ENCODE results near the gene AUTS2.

The AUTS2 gene

DNA sequence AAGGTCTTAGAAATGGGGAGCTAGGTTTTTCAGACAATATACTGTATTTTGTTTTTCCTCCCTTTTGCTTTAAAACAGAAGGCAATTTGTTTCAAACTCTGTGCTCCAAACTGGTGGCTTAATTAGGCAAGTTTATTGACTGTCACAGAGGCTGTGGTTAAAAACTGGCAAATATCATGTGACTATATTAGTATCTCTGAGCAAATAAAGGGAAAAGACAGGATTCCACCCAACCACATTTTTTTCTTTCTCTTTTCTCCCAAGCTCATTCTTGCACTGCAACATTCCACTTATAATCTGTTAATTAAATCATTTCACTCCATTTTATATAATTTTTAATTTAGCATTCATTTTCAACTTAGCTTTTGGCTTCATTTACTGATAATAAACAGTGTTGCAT lies 615.8 kb downstream of the AUTS2 start:
- no peak overlapping the region for H3K27ac ChIP-seq (ENCODE audit: low read length)
- no peaks in the 10 kb centered on the region for H3K9me3 ChIP-seq (ENCODE audit: control insufficient read depth in 1 of 2, low read length in 2 of 2)
- no peaks in the 10 kb centered on the region for H3K27me3 ChIP-seq (ENCODE audit: low read depth, low read length)
- no peaks in the 10 kb centered on the region for H3K36me3 ChIP-seq (ENCODE audit: control insufficient read depth in 1 of 2, insufficient read depth in 2 of 2, low read length in 2 of 2)
- peaks cover 0 to 4% of the 10 kb centered on the region in 2 donors for H3K4me1 ChIP-seq (ENCODE audit: control insufficient read depth in 1 of 2, insufficient read depth in 2 of 2, low read length in 2 of 2)
- no peak overlapping the region for H3K4me3 ChIP-seq (ENCODE audit: low read depth in 1 of 2, low read length in 2 of 2)

DNA sequence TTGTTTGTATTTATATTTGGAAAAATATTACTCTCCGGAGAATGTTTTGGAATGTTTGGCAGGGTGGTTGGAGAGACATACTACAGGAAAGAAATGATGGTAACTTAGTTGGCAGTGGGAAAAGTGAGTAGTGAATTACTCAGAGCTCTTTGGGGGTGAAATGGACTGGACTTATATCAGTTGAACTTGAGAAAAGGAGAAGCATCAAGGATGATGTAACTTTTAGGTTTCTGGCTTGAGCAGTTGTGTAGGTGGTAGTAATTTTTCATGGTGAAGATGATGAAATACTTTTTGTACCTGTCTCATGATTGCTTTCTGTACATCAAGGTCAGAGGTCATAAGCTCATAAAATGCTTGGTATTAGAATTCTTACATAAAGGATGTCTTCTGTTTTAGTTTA lies 617.2 kb downstream of the AUTS2 start:
- no peak overlapping the region for H3K4me3 ChIP-seq (ENCODE audit: low read depth in 1 of 2, low read length in 2 of 2)
- no peaks in the 10 kb centered on the region for H3K36me3 ChIP-seq (ENCODE audit: control insufficient read depth in 1 of 2, insufficient read depth in 2 of 2, low read length in 2 of 2)
- H3K9me3 ChIP-seq (ENCODE audit: control insufficient read depth in 1 of 2, low read length in 2 of 2), result no peaks in the 10 kb centered on the region
- peaks cover 0 to 4% of the 10 kb centered on the region in 2 donors for H3K4me1 ChIP-seq (ENCODE audit: control insufficient read depth in 1 of 2, insufficient read depth in 2 of 2, low read length in 2 of 2)
- no peaks in the 10 kb centered on the region for H3K27me3 ChIP-seq (ENCODE audit: low read depth, low read length)
- H3K27ac ChIP-seq (ENCODE audit: low read length), result no peak overlapping the region

DNA sequence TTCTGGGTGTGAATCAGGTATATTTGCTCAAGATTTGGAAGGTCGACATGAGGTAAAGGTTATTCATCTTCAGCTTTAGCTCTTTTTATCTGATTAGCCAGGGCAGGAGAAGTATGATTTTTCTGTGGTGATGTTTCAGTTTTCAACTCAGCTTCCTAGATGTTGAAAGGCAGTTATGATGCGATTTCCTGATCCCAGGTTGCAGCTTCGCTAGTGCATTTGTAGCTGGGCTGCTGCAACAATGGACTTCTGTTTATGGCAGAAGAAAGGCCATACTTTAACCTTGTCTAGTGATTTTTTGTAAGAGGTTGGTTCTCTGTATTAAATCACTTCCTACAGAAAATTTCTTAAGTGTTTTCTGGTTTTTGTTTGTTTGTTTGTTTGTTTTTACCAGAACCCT lies 619.3 kb downstream of the AUTS2 start:
- Histone ChIP-seq H3K27ac (ENCODE audit: low read length) (no peak overlapping the region), H3K4me3 (ENCODE audit: low read depth in 1 of 2, low read length in 2 of 2) (no peak overlapping the region), H3K27me3 (ENCODE audit: low read depth, low read length) (no peaks in the 10 kb centered on the region), H3K36me3 (ENCODE audit: control insufficient read depth in 1 of 2, insufficient read depth in 2 of 2, low read length in 2 of 2) (no peaks in the 10 kb centered on the region), H3K4me1 (ENCODE audit: control insufficient read depth in 1 of 2, insufficient read depth in 2 of 2, low read length in 2 of 2) (peaks cover 0 to 4% of the 10 kb centered on the region in 2 donors), H3K9me3 (ENCODE audit: control insufficient read depth in 1 of 2, low read length in 2 of 2) (no peaks in the 10 kb centered on the region)

DNA sequence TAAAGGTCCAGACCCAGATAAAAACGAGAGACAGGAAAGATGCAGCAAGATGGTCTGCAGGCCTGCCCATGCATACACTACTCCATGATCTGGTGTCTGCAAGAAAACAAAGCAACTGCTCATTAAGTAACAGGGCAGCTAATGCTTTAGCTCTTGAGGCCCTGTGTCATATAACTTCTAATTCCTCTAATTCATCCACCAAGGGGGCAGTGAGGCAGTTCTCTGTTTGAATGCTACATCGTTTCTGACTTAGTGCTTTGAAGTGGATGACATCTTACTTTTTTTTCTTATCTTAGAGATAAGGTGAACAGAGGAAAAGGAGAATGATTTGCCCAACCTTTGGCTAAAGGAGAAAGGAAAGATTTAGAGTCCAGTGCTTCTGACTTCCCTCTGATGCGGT lies 619.7 kb downstream of the AUTS2 start:
- Histone ChIP-seq H3K27ac (ENCODE audit: low read length) (no peak overlapping the region), H3K36me3 (ENCODE audit: control insufficient read depth in 1 of 2, insufficient read depth in 2 of 2, low read length in 2 of 2) (no peaks in the 10 kb centered on the region), H3K4me3 (ENCODE audit: low read depth in 1 of 2, low read length in 2 of 2) (no peak overlapping the region), H3K9me3 (ENCODE audit: control insufficient read depth in 1 of 2, low read length in 2 of 2) (no peaks in the 10 kb centered on the region), H3K4me1 (ENCODE audit: control insufficient read depth in 1 of 2, insufficient read depth in 2 of 2, low read length in 2 of 2) (peaks cover 0 to 4% of the 10 kb centered on the region in 2 donors), H3K27me3 (ENCODE audit: low read depth, low read length) (no peaks in the 10 kb centered on the region)

DNA sequence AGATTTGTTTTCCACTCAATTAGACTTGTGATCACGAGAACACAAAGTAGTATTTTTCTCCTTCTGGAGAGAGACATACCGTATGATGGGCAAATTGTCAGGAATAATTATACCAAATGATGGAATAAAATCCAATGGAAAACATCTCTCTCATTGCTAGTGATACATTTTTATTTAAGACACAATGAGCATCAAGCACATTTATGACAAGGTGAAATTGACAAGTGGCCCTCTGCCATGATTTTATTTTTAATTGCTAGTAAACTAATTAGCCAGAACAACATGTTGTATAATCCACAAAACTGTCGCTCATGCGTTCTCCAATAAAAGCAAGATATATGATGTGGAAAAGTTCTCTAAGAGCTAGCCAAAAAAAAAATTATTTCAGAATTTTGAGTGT lies 620.8 kb downstream of the AUTS2 start:
- Histone ChIP-seq H3K4me3 (ENCODE audit: low read depth in 1 of 2, low read length in 2 of 2) (no peak overlapping the region), H3K27ac (ENCODE audit: low read length) (no peak overlapping the region), H3K27me3 (ENCODE audit: low read depth, low read length) (no peaks in the 10 kb centered on the region), H3K9me3 (ENCODE audit: control insufficient read depth in 1 of 2, low read length in 2 of 2) (no peaks in the 10 kb centered on the region), H3K36me3 (ENCODE audit: control insufficient read depth in 1 of 2, insufficient read depth in 2 of 2, low read length in 2 of 2) (no peaks in the 10 kb centered on the region), H3K4me1 (ENCODE audit: control insufficient read depth in 1 of 2, insufficient read depth in 2 of 2, low read length in 2 of 2) (peaks cover 0 to 4% of the 10 kb centered on the region in 2 donors)

DNA sequence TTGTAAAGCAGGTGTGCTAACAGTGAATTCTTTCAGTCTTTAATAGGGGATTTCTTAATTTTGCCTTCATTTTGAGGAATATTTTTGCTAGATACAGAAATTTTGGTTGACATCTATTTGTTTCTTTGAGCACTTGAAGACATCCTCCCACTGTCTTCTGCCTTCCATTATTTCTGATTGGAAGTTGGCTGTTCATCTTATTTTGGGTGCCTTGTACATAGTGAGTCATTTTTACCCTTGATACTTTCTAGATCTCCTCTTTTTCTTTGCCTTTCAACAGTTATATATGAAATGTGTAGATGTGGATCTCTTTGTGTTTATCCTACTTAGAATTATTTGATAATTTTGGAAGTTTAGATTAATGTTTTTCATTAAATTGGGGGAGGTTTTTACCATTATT lies 631.0 kb downstream of the AUTS2 start:
- no peak overlapping the region for H3K4me3 ChIP-seq (ENCODE audit: low read depth in 1 of 2, low read length in 2 of 2)
- no peaks in the 10 kb centered on the region for H3K27me3 ChIP-seq (ENCODE audit: low read depth, low read length)
- no peaks in the 10 kb centered on the region for H3K36me3 ChIP-seq (ENCODE audit: control insufficient read depth in 1 of 2, insufficient read depth in 2 of 2, low read length in 2 of 2)
- H3K9me3 ChIP-seq (ENCODE audit: control insufficient read depth in 1 of 2, low read length in 2 of 2), result peaks cover 0 to 10% of the 10 kb centered on the region in 2 donors
- no peak overlapping the region for H3K27ac ChIP-seq (ENCODE audit: low read length)
- H3K4me1 ChIP-seq (ENCODE audit: control insufficient read depth in 1 of 2, insufficient read depth in 2 of 2, low read length in 2 of 2), result no peaks in the 10 kb centered on the region

DNA sequence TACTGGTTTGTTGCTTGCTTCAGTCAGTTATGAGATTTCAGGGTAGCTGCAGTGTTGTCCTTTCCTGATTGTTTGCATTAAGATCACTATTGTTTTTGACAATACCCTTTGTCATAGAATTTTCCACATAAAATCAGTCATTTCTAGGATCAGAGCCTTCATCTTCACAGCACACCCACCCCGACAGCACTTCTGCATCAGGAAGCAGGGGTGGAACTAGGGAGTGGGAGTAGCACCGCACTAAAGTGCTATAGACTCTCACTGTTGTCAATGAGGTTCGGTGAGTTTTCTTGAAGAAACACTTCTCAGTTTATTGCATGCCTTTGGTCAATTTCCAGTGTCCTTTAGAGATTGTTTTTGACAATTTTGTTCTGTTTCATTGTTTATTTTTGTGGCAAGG lies 632.5 kb downstream of the AUTS2 start:
- Histone ChIP-seq H3K4me3 (ENCODE audit: low read depth in 1 of 2, low read length in 2 of 2) (no peak overlapping the region), H3K9me3 (ENCODE audit: control insufficient read depth in 1 of 2, low read length in 2 of 2) (peaks cover 0 to 10% of the 10 kb centered on the region in 2 donors), H3K27me3 (ENCODE audit: low read depth, low read length) (no peaks in the 10 kb centered on the region), H3K36me3 (ENCODE audit: control insufficient read depth in 1 of 2, insufficient read depth in 2 of 2, low read length in 2 of 2) (no peaks in the 10 kb centered on the region), H3K4me1 (ENCODE audit: control insufficient read depth in 1 of 2, insufficient read depth in 2 of 2, low read length in 2 of 2) (no peaks in the 10 kb centered on the region), H3K27ac (ENCODE audit: low read length) (no peak overlapping the region)

DNA sequence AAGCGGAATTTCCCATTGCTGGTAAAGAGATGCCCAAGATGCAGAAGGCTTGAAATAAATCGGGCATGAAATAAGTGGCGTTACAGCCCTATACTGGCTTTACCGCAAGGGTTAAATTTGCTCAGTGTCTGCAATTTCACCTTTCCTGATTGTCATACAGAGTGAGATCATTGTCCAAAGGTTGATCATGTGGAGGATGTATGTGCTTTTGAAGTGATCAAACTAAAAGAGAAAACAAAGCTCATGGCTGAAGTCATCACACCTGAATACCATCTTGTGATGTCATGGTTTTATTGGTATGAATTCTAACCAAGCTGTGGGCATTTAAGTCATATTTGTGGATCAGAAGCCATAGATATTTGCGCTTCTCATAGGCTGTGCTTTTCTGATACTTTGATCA lies 635.5 kb downstream of the AUTS2 start:
- Histone ChIP-seq H3K4me1 (ENCODE audit: control insufficient read depth in 1 of 2, insufficient read depth in 2 of 2, low read length in 2 of 2) (no peaks in the 10 kb centered on the region), H3K4me3 (ENCODE audit: low read depth in 1 of 2, low read length in 2 of 2) (no peak overlapping the region), H3K9me3 (ENCODE audit: control insufficient read depth in 1 of 2, low read length in 2 of 2) (peaks cover 0 to 10% of the 10 kb centered on the region in 2 donors), H3K27ac (ENCODE audit: low read length) (no peak overlapping the region), H3K36me3 (ENCODE audit: control insufficient read depth in 1 of 2, insufficient read depth in 2 of 2, low read length in 2 of 2) (no peaks in the 10 kb centered on the region), H3K27me3 (ENCODE audit: low read depth, low read length) (no peaks in the 10 kb centered on the region)

DNA sequence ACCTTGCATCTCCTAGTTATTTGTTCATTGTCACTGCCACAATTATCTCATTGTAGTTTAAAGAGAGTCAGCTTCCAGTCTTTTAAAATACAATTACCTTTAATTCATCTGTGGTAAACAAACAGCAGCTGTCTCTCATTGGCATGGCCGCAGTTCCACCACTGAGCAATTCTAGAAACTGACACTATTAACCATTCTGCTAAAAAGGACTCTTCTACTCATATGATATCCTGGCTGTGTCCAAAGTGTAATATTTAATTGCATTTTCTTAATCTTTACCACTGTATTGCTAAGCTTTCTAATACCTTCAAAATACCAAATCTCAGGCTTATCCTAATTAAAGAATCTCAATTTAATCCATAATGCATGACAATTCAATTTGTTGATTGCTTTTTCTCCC lies 639.0 kb downstream of the AUTS2 start:
- no peaks in the 10 kb centered on the region for H3K4me1 ChIP-seq (ENCODE audit: control insufficient read depth in 1 of 2, insufficient read depth in 2 of 2, low read length in 2 of 2)

DNA sequence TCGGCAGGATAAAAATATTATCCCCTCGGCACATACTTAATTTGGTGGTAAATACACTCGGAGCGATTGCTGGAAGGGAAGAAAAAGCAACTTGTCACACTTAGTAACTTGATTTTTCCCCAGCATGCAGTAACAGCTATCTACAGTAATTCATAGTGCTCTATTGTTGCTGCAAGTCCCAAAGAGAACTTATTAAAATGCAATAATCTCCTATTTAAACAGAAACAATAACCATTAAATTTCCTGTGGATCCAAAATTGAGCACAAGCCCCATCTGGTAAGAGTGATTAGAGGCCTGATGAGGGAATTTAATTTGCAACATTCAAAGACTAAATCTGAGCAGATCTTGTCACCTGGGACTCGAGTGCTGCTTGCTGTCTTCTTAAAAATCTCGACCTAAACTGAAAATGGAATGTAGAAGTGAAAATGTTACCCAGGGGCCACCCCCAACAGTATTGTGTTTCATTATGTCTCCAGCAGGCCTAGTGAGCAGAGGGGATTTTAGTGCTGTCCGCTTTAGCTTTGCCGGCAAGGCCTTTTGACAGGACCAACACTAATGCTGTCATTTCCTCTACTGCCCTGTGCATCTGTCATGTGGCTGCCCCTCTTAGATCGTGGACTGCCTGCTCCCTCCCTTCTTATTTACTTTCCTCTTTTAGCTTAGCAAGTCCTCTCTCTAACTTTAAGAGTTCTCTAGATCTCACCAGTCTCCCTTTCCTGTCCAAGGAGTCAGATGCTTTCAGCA lies 639.7 kb downstream of the AUTS2 start:
- Histone ChIP-seq H3K4me1 (ENCODE audit: control insufficient read depth in 1 of 2, insufficient read depth in 2 of 2, low read length in 2 of 2) (no peaks in the 10 kb centered on the region), H3K9me3 (ENCODE audit: control insufficient read depth in 1 of 2, low read length in 2 of 2) (no peaks in the 10 kb centered on the region), H3K27me3 (ENCODE audit: low read depth, low read length) (no peaks in the 10 kb centered on the region), H3K4me3 (ENCODE audit: low read depth in 1 of 2, low read length in 2 of 2) (no peak overlapping the region), H3K36me3 (ENCODE audit: control insufficient read depth in 1 of 2, insufficient read depth in 2 of 2, low read length in 2 of 2) (no peaks in the 10 kb centered on the region), H3K27ac (ENCODE audit: low read length) (no peak overlapping the region)

More for the DNA sequence above, 639.0 kb downstream of the AUTS2 start:
- H3K4me3 ChIP-seq (ENCODE audit: low read depth in 1 of 2, low read length in 2 of 2), result no peak overlapping the region
- no peaks in the 10 kb centered on the region for H3K36me3 ChIP-seq (ENCODE audit: control insufficient read depth in 1 of 2, insufficient read depth in 2 of 2, low read length in 2 of 2)
- no peaks in the 10 kb centered on the region for H3K27me3 ChIP-seq (ENCODE audit: low read depth, low read length)
- no peaks in the 10 kb centered on the region for H3K9me3 ChIP-seq (ENCODE audit: control insufficient read depth in 1 of 2, low read length in 2 of 2)
- H3K27ac ChIP-seq (ENCODE audit: low read length), result no peak overlapping the region

DNA sequence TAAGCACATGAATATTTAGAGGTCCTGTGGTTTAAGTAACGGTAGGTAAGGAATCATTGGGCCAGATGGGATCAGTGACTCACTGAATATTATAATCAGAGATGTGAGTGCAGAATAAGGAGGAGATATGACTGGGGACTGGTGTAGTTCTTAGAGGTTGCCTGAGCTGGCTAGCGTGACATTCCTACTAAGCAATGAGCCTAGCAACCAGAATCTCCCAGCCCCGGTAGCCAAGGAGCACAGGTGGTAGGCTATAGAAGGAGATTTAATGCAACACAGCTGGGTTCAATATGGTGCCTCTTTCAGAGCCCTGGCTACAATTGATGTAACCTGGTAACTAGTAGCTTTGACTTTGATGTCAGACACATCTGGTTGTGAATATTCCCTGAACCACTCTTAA lies 641.6 kb downstream of the AUTS2 start:
- Histone ChIP-seq H3K36me3 (ENCODE audit: control insufficient read depth in 1 of 2, insufficient read depth in 2 of 2, low read length in 2 of 2) (no peaks in the 10 kb centered on the region), H3K9me3 (ENCODE audit: control insufficient read depth in 1 of 2, low read length in 2 of 2) (no peaks in the 10 kb centered on the region), H3K27me3 (ENCODE audit: low read depth, low read length) (no peaks in the 10 kb centered on the region), H3K4me3 (ENCODE audit: low read depth in 1 of 2, low read length in 2 of 2) (no peak overlapping the region), H3K4me1 (ENCODE audit: control insufficient read depth in 1 of 2, insufficient read depth in 2 of 2, low read length in 2 of 2) (no peaks in the 10 kb centered on the region), H3K27ac (ENCODE audit: low read length) (no peak overlapping the region)

DNA sequence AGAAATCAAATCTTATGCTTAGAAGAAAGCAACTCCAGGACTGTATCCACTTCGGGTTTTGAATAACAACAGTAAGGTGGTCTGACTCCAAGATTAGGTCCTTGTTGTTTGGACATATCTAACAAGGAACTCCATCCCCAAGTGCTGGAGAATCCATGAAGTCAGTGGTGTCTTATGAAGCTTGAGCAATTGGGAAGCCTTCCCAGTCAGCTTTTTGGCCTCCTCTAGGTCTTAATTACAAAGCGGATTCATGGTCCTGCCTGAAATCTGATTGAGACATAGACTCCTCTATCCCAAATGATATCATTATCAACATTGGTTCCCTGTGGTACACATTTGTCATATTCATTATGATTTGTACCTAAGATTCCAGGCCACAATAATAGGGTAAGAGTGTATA lies 642.6 kb downstream of the AUTS2 start:
- H3K27ac ChIP-seq (ENCODE audit: low read length), result no peak overlapping the region
- H3K4me1 ChIP-seq (ENCODE audit: control insufficient read depth in 1 of 2, insufficient read depth in 2 of 2, low read length in 2 of 2), result no peaks in the 10 kb centered on the region
- H3K36me3 ChIP-seq (ENCODE audit: control insufficient read depth in 1 of 2, insufficient read depth in 2 of 2, low read length in 2 of 2), result no peaks in the 10 kb centered on the region
- H3K4me3 ChIP-seq (ENCODE audit: low read depth in 1 of 2, low read length in 2 of 2), result no peak overlapping the region
- no peaks in the 10 kb centered on the region for H3K9me3 ChIP-seq (ENCODE audit: control insufficient read depth in 1 of 2, low read length in 2 of 2)
- H3K27me3 ChIP-seq (ENCODE audit: low read depth, low read length), result no peaks in the 10 kb centered on the region

All from muscle layer of duodenum (tissue), 2 donors.